HepG2 (cell line): ENCODE results near the gene CDC42SE1. TPM values are rescaled to one million over a fixed set of nuclear protein-coding genes. Genes with fewer than 3 reads are reported as not detected.

ENCODE experiments used
- ATAC-seq: fragments of 200-7000 bp; cut with Tn5 transposase; 3 replicates; pipeline ENCODE4 v1.9.1; 2020; ENCODE audit warnings: mild to moderate bottlenecking, moderate library complexity
- BruUV-seq: library from RNA; stranded (reverse); fragments of 400-500 nt; replicated peaks from 2 replicates; lab custom pipeline; 2021; lab: Mats Ljungman, UMichigan
- CTCF ChIA-PET: fragments of 300-600 bp; formaldehyde crosslinking; extraction: SDS; loops from one replicate; lab custom pipeline; 2021; ENCODE audit warnings: low total read pairs, inconsistent platforms, low intra/inter-chr PET ratio; lab: Yijun Ruan, JAX
- POLR2A ChIA-PET: fragments of 350-600 bp; sonication (Branson Sonifier 250); formaldehyde crosslinking; loops from one replicate; lab custom pipeline; 2020; ENCODE audit warnings: antibody characterized with exemption, inconsistent platforms; lab: Yijun Ruan, JAX
- DNase-seq: peaks from one replicate; pipeline ENCODE4 v3.0.0-alpha.2; 2015; ENCODE audit warnings: low spot score
- FAIRE-seq: peaks from 3 replicates; lab custom pipeline; 2011; peaks lifted over from hg19 to GRCh38; lab: Jason Lieb, UNC
- H2AFZ ChIP-seq: one replicate; pipeline ENCODE4 v1.6.1; 2011; ENCODE audit warnings: low read length, inconsistent platforms
- H3K27ac ChIP-seq: fragments of 300-600 bp; 3 replicates; pipeline ENCODE4 v1.8.0; 2011; ENCODE audit warnings: mixed run types, mild to moderate bottlenecking, mixed read lengths, low read length, inconsistent platforms; ENCODE audit not compliant: insufficient read depth; ENCODE audit errors: extremely low read length
- H3K27me3 ChIP-seq, 2 experiments: fragments of 200-600 bp in 1 of 2; 2 replicates in 1 of 2; 3 replicates in 1 of 2; pipeline versions ENCODE4 v1.6.0 to v1.8.0; 2011; ENCODE audit warnings: low read length in 2 of 2, mild to moderate bottlenecking in 2 of 2, moderate library complexity in 2 of 2, inconsistent platforms in 1 of 2; ENCODE audit not compliant: insufficient read depth in 2 of 2, control insufficient read depth in 1 of 2
- H3K36me3 ChIP-seq, 2 experiments: fragments of 200-600 bp in 1 of 2; replicated peaks in 1 of 2; 2 replicates in 1 of 2; 3 replicates in 1 of 2; pipeline versions ENCODE4 v1.5.1 to v1.8.0; 2011; ENCODE audit warnings: low read length in 2 of 2, inconsistent platforms in 1 of 2; ENCODE audit not compliant: insufficient read depth in 2 of 2, control insufficient read depth in 1 of 2
- H3K4me1 ChIP-seq: 2 replicates; pipeline ENCODE4 v1.5.1; 2012; ENCODE audit warnings: low read length, inconsistent platforms; ENCODE audit not compliant: insufficient read depth
- H3K4me2 ChIP-seq: 2 replicates; pipeline ENCODE4 v1.6.0; 2011; ENCODE audit warnings: low read depth, low read length, inconsistent platforms
- H3K4me3 ChIP-seq, 3 experiments: fragments of 200-600 bp in 1 of 3; sonication (generic), shearing (Covaris generic) in 1 of 3; replicated peaks in 1 of 3; 2 replicates each; pipeline ENCODE4 v1.5.1; 2011 to 2016; ENCODE audit warnings: low read length in 3 of 3, inconsistent platforms in 2 of 3, low read depth in 2 of 3, mild to moderate bottlenecking in 2 of 3, control low read depth in 1 of 3, mixed read lengths in 1 of 3; ENCODE audit not compliant: insufficient read depth in 1 of 3
- H3K79me2 ChIP-seq: one replicate; pipeline ENCODE4 v1.6.1; 2011; ENCODE audit warnings: low read length, inconsistent platforms; ENCODE audit not compliant: insufficient read depth
- H3K9ac ChIP-seq: 2 replicates; pipeline ENCODE4 v1.6.0; 2011; ENCODE audit warnings: mild to moderate bottlenecking, low read depth, low read length, inconsistent platforms; ENCODE audit not compliant: insufficient read depth
- H3K9me3 ChIP-seq: 2 replicates; pipeline ENCODE4 v1.5.1; 2012; ENCODE audit warnings: mild to moderate bottlenecking, low read length
- H4K20me1 ChIP-seq: 2 replicates; pipeline ENCODE4 v1.6.0; 2011; ENCODE audit warnings: inconsistent platforms, mild to moderate bottlenecking, low read length, moderate library complexity; ENCODE audit not compliant: insufficient read depth
- MXI1 ChIP-seq: IDR thresholded peaks from 3 replicates; pipeline ENCODE4 v1.6.1; 2012; ENCODE audit warnings: low read depth, low read length, inconsistent platforms, borderline replicate concordance
- ZFP41 ChIP-seq: sonication (generic); formaldehyde crosslinking; IDR thresholded peaks from 2 replicates; pipeline ENCODE4 v1.4.0; 2020; ENCODE audit warnings: mild to moderate bottlenecking, missing genetic modification reagents, borderline replicate concordance
- ZNF549 ChIP-seq: sonication (generic); formaldehyde crosslinking; IDR thresholded peaks from 2 replicates; pipeline ENCODE4 v1.5.0; 2020; ENCODE audit warnings: missing genetic modification reagents
- WGBS: methylation state at CpG from one replicate; pipeline ENCODE4 v1.1.6; 2017; ENCODE audit warnings: low lambda C conversion rate; 5-methylcytosine and 5-hydroxymethylcytosine counted together
- in situ Hi-C: cut with HindIII; loops from 2 replicates; pipeline ENCODE4 v1.10.0; 2017; ENCODE audit warnings: low pct_unique_long_range_greater_than_20kb; ENCODE audit not compliant: extremely low pct_ligation_motif_present
- intact Hi-C: fragments of 100-400 bp; cut with micrococcal nuclease; formaldehyde crosslinking; loops from one replicate; pipeline ENCODE4 v1.10.0; 2022; ENCODE audit not compliant: unreplicated experiment
- polyA plus RNA-seq, 8 experiments: library from polyadenylated mRNA; depleted of rRNA in 3 of 8; stranded (reverse) in 7 of 8; unstranded in 1 of 8; fragments of >200 nt; fragmentation: Illumina TruSeq in 4 of 8; extraction: Trizol in 4 of 8; gene quantifications; 2 replicates each; pipeline versions ENCODE4 v1.2.1 to v1.2.3, GENCODE V29; 2011 to 2016; ENCODE audit warnings: low read depth in 4 of 8, missing spikeins in 1 of 8, mixed read lengths in 1 of 8; ENCODE audit not compliant: insufficient read depth in 1 of 8
- total RNA-seq, 5 experiments: library from RNA; depleted of rRNA; stranded (reverse); fragments of >200 nt; fragmentation: Illumina TruSeq; extraction: Trizol; gene quantifications; 2 replicates each; pipeline ENCODE4 v1.2.3, GENCODE V29; 2016; ENCODE audit warnings: low read depth in 1 of 5
- TF ChIP-seq, protein P1 (sequence below): sonication (generic); formaldehyde crosslinking; IDR thresholded peaks from 2 replicates; pipeline ENCODE4 v1.4.0; 2020; ENCODE audit warnings: mild to moderate bottlenecking, missing genetic modification reagents
- TF ChIP-seq, protein P2 (sequence below): sonication (generic); formaldehyde crosslinking; IDR thresholded peaks from 2 replicates; pipeline ENCODE4 v1.5.0; 2020; ENCODE audit warnings: mild to moderate bottlenecking, missing genetic modification reagents
- TF ChIP-seq, protein P3 (sequence below): sonication (generic); formaldehyde crosslinking; IDR thresholded peaks from 2 replicates; pipeline ENCODE4 v1.4.0; 2020; ENCODE audit warnings: missing genetic modification reagents

CDC42SE1 gene
- total and polyA plus RNA-seq, 2 of the 13 experiments (the other 11 are each of a cell fraction or from before 2014, with no cell fraction given) = 17.6 to 17.9 TPM

DNA sequence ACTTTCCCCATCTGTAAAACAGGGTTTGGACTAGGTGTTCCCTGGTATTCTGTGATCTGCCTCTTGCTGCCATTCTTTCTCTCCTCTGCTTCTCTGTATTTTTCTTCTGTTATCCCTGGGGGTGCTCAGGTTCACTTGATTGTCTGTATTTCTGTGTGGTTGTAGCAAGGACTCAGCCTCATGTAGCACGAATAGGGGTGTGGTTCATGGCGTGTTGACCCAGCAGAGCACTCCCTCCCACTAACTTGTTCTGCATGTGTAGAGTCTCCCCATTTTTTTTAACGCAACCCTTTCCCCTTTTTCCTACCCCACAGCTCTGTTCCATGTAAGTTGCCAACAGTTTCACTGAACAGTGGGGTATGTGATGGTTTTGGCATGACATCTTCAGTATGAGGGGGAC lies 24.3 kb downstream of the CDC42SE1 start (continued):
- TF ChIP-seq, protein P1, sequence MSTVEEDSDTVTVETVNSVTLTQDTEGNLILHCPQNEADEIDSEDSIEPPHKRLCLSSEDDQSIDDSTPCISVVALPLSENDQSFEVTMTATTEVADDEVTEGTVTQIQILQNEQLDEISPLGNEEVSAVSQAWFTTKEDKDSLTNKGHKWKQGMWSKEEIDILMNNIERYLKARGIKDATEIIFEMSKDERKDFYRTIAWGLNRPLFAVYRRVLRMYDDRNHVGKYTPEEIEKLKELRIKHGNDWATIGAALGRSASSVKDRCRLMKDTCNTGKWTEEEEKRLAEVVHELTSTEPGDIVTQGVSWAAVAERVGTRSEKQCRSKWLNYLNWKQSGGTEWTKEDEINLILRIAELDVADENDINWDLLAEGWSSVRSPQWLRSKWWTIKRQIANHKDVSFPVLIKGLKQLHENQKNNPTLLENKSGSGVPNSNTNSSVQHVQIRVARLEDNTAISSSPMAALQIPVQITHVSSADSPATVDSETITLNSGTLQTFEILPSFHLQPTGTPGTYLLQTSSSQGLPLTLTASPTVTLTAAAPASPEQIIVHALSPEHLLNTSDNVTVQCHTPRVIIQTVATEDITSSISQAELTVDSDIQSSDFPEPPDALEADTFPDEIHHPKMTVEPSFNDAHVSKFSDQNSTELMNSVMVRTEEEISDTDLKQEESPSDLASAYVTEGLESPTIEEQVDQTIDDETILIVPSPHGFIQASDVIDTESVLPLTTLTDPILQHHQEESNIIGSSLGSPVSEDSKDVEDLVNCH (CRISPR knock-in tag) = no peak
- TF ChIP-seq, protein P2, sequence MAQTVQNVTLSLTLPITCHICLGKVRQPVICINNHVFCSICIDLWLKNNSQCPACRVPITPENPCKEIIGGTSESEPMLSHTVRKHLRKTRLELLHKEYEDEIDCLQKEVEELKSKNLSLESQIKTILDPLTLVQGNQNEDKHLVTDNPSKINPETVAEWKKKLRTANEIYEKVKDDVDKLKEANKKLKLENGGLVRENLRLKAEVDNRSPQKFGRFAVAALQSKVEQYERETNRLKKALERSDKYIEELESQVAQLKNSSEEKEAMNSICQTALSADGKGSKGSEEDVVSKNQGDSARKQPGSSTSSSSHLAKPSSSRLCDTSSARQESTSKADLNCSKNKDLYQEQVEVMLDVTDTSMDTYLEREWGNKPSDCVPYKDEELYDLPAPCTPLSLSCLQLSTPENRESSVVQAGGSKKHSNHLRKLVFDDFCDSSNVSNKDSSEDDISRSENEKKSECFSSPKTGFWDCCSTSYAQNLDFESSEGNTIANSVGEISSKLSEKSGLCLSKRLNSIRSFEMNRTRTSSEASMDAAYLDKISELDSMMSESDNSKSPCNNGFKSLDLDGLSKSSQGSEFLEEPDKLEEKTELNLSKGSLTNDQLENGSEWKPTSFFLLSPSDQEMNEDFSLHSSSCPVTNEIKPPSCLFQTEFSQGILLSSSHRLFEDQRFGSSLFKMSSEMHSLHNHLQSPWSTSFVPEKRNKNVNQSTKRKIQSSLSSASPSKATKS (CRISPR knock-in tag) = no peak
- TF ChIP-seq, protein P3, sequence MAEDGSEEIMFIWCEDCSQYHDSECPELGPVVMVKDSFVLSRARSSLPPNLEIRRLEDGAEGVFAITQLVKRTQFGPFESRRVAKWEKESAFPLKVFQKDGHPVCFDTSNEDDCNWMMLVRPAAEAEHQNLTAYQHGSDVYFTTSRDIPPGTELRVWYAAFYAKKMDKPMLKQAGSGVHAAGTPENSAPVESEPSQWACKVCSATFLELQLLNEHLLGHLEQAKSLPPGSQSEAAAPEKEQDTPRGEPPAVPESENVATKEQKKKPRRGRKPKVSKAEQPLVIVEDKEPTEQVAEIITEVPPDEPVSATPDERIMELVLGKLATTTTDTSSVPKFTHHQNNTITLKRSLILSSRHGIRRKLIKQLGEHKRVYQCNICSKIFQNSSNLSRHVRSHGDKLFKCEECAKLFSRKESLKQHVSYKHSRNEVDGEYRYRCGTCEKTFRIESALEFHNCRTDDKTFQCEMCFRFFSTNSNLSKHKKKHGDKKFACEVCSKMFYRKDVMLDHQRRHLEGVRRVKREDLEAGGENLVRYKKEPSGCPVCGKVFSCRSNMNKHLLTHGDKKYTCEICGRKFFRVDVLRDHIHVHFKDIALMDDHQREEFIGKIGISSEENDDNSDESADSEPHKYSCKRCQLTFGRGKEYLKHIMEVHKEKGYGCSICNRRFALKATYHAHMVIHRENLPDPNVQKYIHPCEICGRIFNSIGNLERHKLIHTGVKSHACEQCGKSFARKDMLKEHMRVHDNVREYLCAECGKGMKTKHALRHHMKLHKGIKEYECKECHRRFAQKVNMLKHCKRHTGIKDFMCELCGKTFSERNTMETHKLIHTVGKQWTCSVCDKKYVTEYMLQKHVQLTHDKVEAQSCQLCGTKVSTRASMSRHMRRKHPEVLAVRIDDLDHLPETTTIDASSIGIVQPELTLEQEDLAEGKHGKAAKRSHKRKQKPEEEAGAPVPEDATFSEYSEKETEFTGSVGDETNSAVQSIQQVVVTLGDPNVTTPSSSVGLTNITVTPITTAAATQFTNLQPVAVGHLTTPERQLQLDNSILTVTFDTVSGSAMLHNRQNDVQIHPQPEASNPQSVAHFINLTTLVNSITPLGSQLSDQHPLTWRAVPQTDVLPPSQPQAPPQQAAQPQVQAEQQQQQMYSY (CRISPR knock-in tag) = no peak

DNA sequence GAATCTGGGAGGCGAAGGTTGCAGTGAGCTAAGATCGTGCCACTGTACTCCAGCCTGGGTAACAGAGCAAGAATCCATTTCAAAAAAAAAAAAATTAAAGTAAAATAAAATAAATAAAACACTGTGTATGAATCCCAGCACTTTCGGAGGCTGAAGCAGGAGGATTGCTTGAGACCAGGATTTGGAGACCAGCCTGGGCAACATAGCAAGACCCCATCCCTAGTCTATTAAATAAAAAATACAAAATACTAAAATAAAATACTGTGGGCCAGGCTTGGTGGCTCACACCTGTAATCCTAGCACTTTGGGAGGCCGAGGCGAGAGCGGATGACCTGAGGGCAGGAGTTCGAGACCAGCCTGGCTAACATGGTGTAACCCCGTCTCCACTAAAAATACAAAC lies 27.3 kb downstream of the CDC42SE1 start:
- H3K9me3 ChIP-seq = no peaks in the 10 kb centered on the region
- FAIRE-seq (no peak), DNase-seq (no peak), ATAC-seq (no peak)
- H3K27me3 ChIP-seq = no peaks in the 10 kb centered on the region
- H3K4me3 ChIP-seq = no peak overlapping the region
- in situ Hi-C loops (no loop called here), intact Hi-C loops (no loop called here)
- CTCF ChIA-PET = no interaction called here
- H3K4me2 ChIP-seq = no peak overlapping the region
- H2AFZ ChIP-seq = no peak overlapping the region
- no peaks in the 10 kb centered on the region for H3K4me1 ChIP-seq
- H3K27ac ChIP-seq = no peak overlapping the region
- H4K20me1 ChIP-seq = no peaks in the 10 kb centered on the region
- BruUV-seq = no TSS peak
- H3K36me3 ChIP-seq = peaks cover 8 to 47% of the 10 kb centered on the region in 2 experiments; a peak in 4 of 5 replicates
- POLR2A ChIA-PET = no interaction called here
- H3K9ac ChIP-seq = no peak overlapping the region
- no peaks in the 10 kb centered on the region for H3K79me2 ChIP-seq
- 97% methylated on average over 8 of the region's 8 CpGs for WGBS
- TF ChIP-seq, protein P1 (CRISPR knock-in tag) = no peak
- no peak for TF ChIP-seq ZFP41 (CRISPR knock-in tag)
- TF ChIP-seq MXI1 = no peak
- no peak for TF ChIP-seq ZNF549 (CRISPR knock-in tag)
